IPS DF 19.7 (cell line): ENCODE data around the gene CIC.

Experiments
- DNase-seq: peaks from one replicate; pipeline ENCODE4 v3.0.0-alpha.2; 2013; ENCODE audit warnings: low read depth, low spot score

CIC gene

GRCh38 chr19:42268704-42269477 lies at the start of gene CIC:
Gene CIC, plus strand, starts transcription at chr19:42269252. Its CDS starts 2,532 bp downstream, at chr19:42271784.
- DNase-seq = peak; percentile 100

- DNase-seq = peak; percentile 95
These were observed 49.0 kb upstream of the CIC start, which contains the start of gene ZNF526 for GRCh38 chr19:42219812-42220750. Gene ZNF526, plus strand, starts transcription at chr19:42220312. Its CDS starts 4,092 bp downstream, at chr19:42224404.

GRCh38 chr19:42220751-42221097 lies 48.3 kb upstream of the CIC start:
- no peak for DNase-seq

- DNase-seq = no peak
These were observed 43.9 kb upstream of the CIC start for GRCh38 chr19:42224940-42225717.

- no peak for DNase-seq
These were observed 43.2 kb upstream of the CIC start for GRCh38 chr19:42225718-42226292.

- no peak for DNase-seq
These were observed 42.2 kb upstream of the CIC start for GRCh38 chr19:42226886-42227285.

GRCh38 chr19:42228641-42229040 lies 40.4 kb upstream of the CIC start:
- DNase-seq = no peak

GRCh38 chr19:42229301-42229854 lies 39.7 kb upstream of the CIC start:
- no peak for DNase-seq

GRCh38 chr19:42229855-42230351 lies 39.1 kb upstream of the CIC start:
- DNase-seq = no peak

GRCh38 chr19:42230571-42230970 lies 38.5 kb upstream of the CIC start:
- no peak for DNase-seq

GRCh38 chr19:42232435-42232834 lies 36.6 kb upstream of the CIC start:
- DNase-seq = no peak

GRCh38 chr19:42233106-42233505 lies 35.9 kb upstream of the CIC start:
- DNase-seq = no peak

GRCh38 chr19:42233678-42234292 lies 35.3 kb upstream of the CIC start:
- no peak for DNase-seq

GRCh38 chr19:42234364-42234763 lies 34.7 kb upstream of the CIC start:
- no peak for DNase-seq

- DNase-seq = no peak
These were observed 33.9 kb upstream of the CIC start for GRCh38 chr19:42235181-42235580.

GRCh38 chr19:42239544-42240220 lies 29.4 kb upstream of the CIC start:
- no peak for DNase-seq

- DNase-seq = no peak
These were observed 27.8 kb upstream of the CIC start for GRCh38 chr19:42241279-42241678.

- DNase-seq = no peak
These were observed 27.0 kb upstream of the CIC start for GRCh38 chr19:42242069-42242511.

- peak; percentile 100 for DNase-seq
These were observed 26.3 kb upstream of the CIC start, which contains the start of gene GSK3A for GRCh38 chr19:42242512-42243409. Gene GSK3A, minus strand, starts transcription at chr19:42242602. Its CDS starts 137 bp downstream, at chr19:42242465.
